ENCODE data around the gene ADM.

The ADM gene

GRCh38 chr11:10291801-10292638, 12.9 kb upstream of the ADM start:
- DNase-seq (ENCODE audit: low read depth), result no peak

GRCh38 chr11:10293423-10294289, 11.2 kb upstream of the ADM start, which contains the start of gene SBF2:
SBF2 (minus strand) TSS chr11:10294219; CDS start chr11:10294069, 150 bp downstream.
- DNase-seq (ENCODE audit: low read depth), result peak; percentile 41

- DNase-seq (ENCODE audit: low read depth), result peak; percentile 43
Measured at GRCh38 chr11:10294290-10294953, 10.5 kb upstream of the ADM start.

- DNase-seq (ENCODE audit: low read depth), result no peak
Measured at GRCh38 chr11:10295064-10295901, 9.6 kb upstream of the ADM start.

GRCh38 chr11:10298342-10298741, 6.5 kb upstream of the ADM start:
- DNase-seq (ENCODE audit: low read depth), result peak; percentile 54

GRCh38 chr11:10301656-10302358, 3.1 kb upstream of the ADM start:
- no peak for DNase-seq (ENCODE audit: low read depth)

GRCh38 chr11:10302359-10302743, 2.5 kb upstream of the ADM start:
- DNase-seq (ENCODE audit: low read depth), result no peak

- no peak for DNase-seq (ENCODE audit: low read depth)
Measured at GRCh38 chr11:10302744-10303557, 1.9 kb upstream of the ADM start.

- no peak for DNase-seq (ENCODE audit: low read depth)
Measured at GRCh38 chr11:10303558-10304363, 1.1 kb upstream of the ADM start.

GRCh38 chr11:10305262-10305963, 540 bp downstream of the ADM start:
- DNase-seq (ENCODE audit: low read depth), result no peak

GRCh38 chr11:10305964-10306918, 1.4 kb downstream of the ADM start:
- no peak for DNase-seq (ENCODE audit: low read depth)

GRCh38 chr11:10307022-10307399, 2.1 kb downstream of the ADM start:
- DNase-seq (ENCODE audit: low read depth), result no peak

GRCh38 chr11:10307400-10308200, 2.7 kb downstream of the ADM start:
- no peak for DNase-seq (ENCODE audit: low read depth)

GRCh38 chr11:10308201-10308954, 3.5 kb downstream of the ADM start:
- DNase-seq (ENCODE audit: low read depth), result no peak

GRCh38 chr11:10309163-10310093, 4.6 kb downstream of the ADM start:
- DNase-seq (ENCODE audit: low read depth), result no peak
